Type B pancreatic cell (in vitro differentiated cells): ENCODE measurements around the gene MYH10. TPM values are rescaled to one million over a fixed set of nuclear protein-coding genes. Genes with fewer than 3 reads are reported as not detected.

Experiments used
- DNase-seq: peaks from one replicate; pipeline ENCODE4 v3.0.0; 2021; ENCODE audit warnings: mixed read lengths; ENCODE audit not compliant: unreplicated experiment; ENCODE audit errors: extremely low spot score
- H3K27ac Mint-ChIP-seq: 2 replicates; pipeline ENCODE4 v1.8.0; 2021; ENCODE audit warnings: mild to moderate bottlenecking, mixed read lengths
- H3K27me3 Mint-ChIP-seq: 2 replicates; pipeline ENCODE4 v1.8.0; 2021; ENCODE audit warnings: mixed read lengths
- H3K36me3 Mint-ChIP-seq: 2 replicates; pipeline ENCODE4 v1.8.0; 2021; ENCODE audit warnings: mixed read lengths
- H3K4me1 Mint-ChIP-seq: one replicate; pipeline ENCODE4 v1.8.0; 2021; ENCODE audit warnings: mixed read lengths; ENCODE audit not compliant: unreplicated experiment
- H3K4me3 Mint-ChIP-seq: 2 replicates; pipeline ENCODE4 v1.8.0; 2021; ENCODE audit warnings: mild to moderate bottlenecking, mixed read lengths
- H3K9me3 Mint-ChIP-seq: 2 replicates; pipeline ENCODE4 v1.8.0; 2021; ENCODE audit warnings: mixed read lengths
- CTCF ChIP-seq: fragments of 200-600 bp; sonication (generic); conservative IDR thresholded peaks from 2 replicates; pipeline ENCODE4 v1.5.0; 2021; ENCODE audit warnings: antibody characterized with exemption, mild to moderate bottlenecking
- total RNA-seq: library from RNA; stranded (reverse); gene quantifications from 2 replicates; pipeline ENCODE4 v1.2.1, GENCODE V29; 2021; ENCODE audit warnings: low replicate concordance

MYH10 gene
- total RNA-seq, 1 donor from 2014 or later, result 254 TPM

- TF ChIP-seq CTCF, result no peak
- Mint-ChIP-seq H3K27ac (peak overlapping the region; percentile 96), H3K4me1 (peaks cover 7% of the 10 kb centered on the region), H3K27me3 (no peaks in the 10 kb centered on the region), H3K36me3 (peaks cover 27% of the 10 kb centered on the region), H3K9me3 (no peaks in the 10 kb centered on the region), H3K4me3 (peak overlapping the region; percentile 48)
- peak; percentile 44 for DNase-seq
Measured at GRCh38 chr17:8494506-8495111, 135.9 kb downstream of the MYH10 start.

GRCh38 chr17:8494021-8494420, 136.5 kb downstream of the MYH10 start:
- H3K36me3 Mint-ChIP-seq, result peaks cover 29% of the 10 kb centered on the region
- peaks cover 7% of the 10 kb centered on the region for H3K4me1 Mint-ChIP-seq
- no peaks in the 10 kb centered on the region for H3K9me3 Mint-ChIP-seq
- no peak for DNase-seq
- no peak for TF ChIP-seq CTCF
- H3K27ac Mint-ChIP-seq, result peak overlapping the region; percentile 96
- peak overlapping the region; percentile 48 for H3K4me3 Mint-ChIP-seq
- H3K27me3 Mint-ChIP-seq, result no peaks in the 10 kb centered on the region

- H3K27me3 Mint-ChIP-seq, result no peaks in the 10 kb centered on the region
- H3K27ac Mint-ChIP-seq, result no peak overlapping the region
- H3K4me1 Mint-ChIP-seq, result peaks cover 7% of the 10 kb centered on the region
- no peak overlapping the region for H3K4me3 Mint-ChIP-seq
- TF ChIP-seq CTCF, result no peak
- no peak for DNase-seq
- H3K9me3 Mint-ChIP-seq, result no peaks in the 10 kb centered on the region
- H3K36me3 Mint-ChIP-seq, result peaks cover 44% of the 10 kb centered on the region
Measured at GRCh38 chr17:8492121-8492520, 138.4 kb downstream of the MYH10 start.

- peaks cover 58% of the 10 kb centered on the region for H3K36me3 Mint-ChIP-seq
- peak; percentile 51 for DNase-seq
- peaks cover 7% of the 10 kb centered on the region for H3K4me1 Mint-ChIP-seq
- no peaks in the 10 kb centered on the region for H3K9me3 Mint-ChIP-seq
- no peaks in the 10 kb centered on the region for H3K27me3 Mint-ChIP-seq
- H3K27ac Mint-ChIP-seq, result peak overlapping the region; percentile 49
- TF ChIP-seq CTCF, result no peak
- no peak overlapping the region for H3K4me3 Mint-ChIP-seq
Measured at GRCh38 chr17:8490256-8491023, 140.1 kb downstream of the MYH10 start.

GRCh38 chr17:8489841-8490240, 140.7 kb downstream of the MYH10 start:
- H3K4me3 Mint-ChIP-seq, result no peak overlapping the region
- TF ChIP-seq CTCF, result no peak

More at GRCh38 chr17:8489841-8490240, 140.7 kb downstream of the MYH10 start:
- Mint-ChIP-seq H3K9me3 (peaks cover 2% of the 10 kb centered on the region), H3K27me3 (no peaks in the 10 kb centered on the region), H3K4me1 (peaks cover 7% of the 10 kb centered on the region), H3K36me3 (peaks cover 64% of the 10 kb centered on the region), H3K27ac (no peak overlapping the region)
- no peak for DNase-seq
